BJ (cell line): ENCODE data around the gene FMNL2. TPM values are rescaled to one million over a fixed set of nuclear protein-coding genes. Genes with fewer than 3 reads are reported as not detected.

Experiments
- CTCF ChIA-PET: fragments of 350-600 bp; formaldehyde crosslinking; extraction: SDS; loops from one replicate; lab custom pipeline; 2021; ENCODE audit warnings: antibody characterized with exemption, inconsistent platforms; lab: Yijun Ruan, JAX
- POLR2A ChIA-PET: fragments of 300-600 bp; sonication (Branson Sonifier 250); formaldehyde crosslinking; extraction: SDS; loops from one replicate; lab custom pipeline; 2021; ENCODE audit warnings: antibody characterized with exemption; lab: Charles Lee
- DNase-seq: peaks from one replicate; pipeline ENCODE4 v3.0.0-alpha.2; 2011; ENCODE audit warnings: low read depth
- H3K27me3 ChIP-seq: 2 replicates; pipeline ENCODE4 v1.6.0; 2011; ENCODE audit warnings: low read length; ENCODE audit not compliant: control insufficient read depth, insufficient read depth
- H3K36me3 ChIP-seq: 2 replicates; pipeline ENCODE4 v1.5.1; 2011; ENCODE audit warnings: low read length; ENCODE audit not compliant: control insufficient read depth, insufficient read depth
- H3K4me3 ChIP-seq: 2 replicates; pipeline ENCODE4 v1.5.1; 2011; ENCODE audit warnings: low read depth, mild to moderate bottlenecking, control low read depth, low read length
- polyA plus RNA-seq: library from polyadenylated mRNA; depleted of rRNA; stranded (reverse); fragments of >200 nt; gene quantifications from 2 replicates; pipeline ENCODE4 v1.2.3, GENCODE V29; 2011
- TF ChIP-seq, protein P1 (sequence below): IDR thresholded peaks from 2 replicates; pipeline ENCODE4 v1.5.1; 2011; ENCODE audit warnings: low read depth, mild to moderate bottlenecking, control low read depth, inconsistent platforms, low read length, moderate library complexity; ENCODE audit not compliant: insufficient read depth

Gene FMNL2
- polyA plus RNA-seq, 1 experiment = 2.4 TPM

DNA sequence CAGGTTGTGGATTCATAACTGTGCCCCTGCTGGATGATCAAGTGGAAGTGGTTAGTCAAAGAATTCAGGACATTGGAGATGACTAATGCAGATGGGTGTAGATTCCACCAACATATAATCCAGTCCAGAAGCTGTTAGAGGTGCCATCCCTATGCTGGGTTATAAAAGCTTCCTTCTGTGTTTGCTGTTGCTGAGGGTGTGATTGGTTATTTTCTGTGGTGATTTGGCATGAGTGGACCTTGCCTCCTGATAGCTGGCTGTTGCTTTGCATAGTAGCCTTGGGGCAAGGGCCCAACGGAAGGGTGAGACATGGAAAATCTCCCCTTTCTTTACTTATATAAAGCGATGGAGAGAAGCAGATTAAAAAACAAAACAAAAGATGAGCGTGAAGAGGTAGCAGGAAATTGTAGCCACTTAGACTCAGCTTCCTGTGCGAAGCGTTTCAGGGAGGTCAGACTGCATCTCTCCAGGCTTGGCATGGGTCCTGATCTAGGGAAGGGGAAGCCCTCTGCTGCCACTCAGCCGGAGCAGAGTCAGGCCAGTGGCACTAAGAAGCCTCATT lies 190.4 kb downstream of the FMNL2 start:
- POLR2A ChIA-PET = no interaction called here
- TF ChIP-seq, protein P1, sequence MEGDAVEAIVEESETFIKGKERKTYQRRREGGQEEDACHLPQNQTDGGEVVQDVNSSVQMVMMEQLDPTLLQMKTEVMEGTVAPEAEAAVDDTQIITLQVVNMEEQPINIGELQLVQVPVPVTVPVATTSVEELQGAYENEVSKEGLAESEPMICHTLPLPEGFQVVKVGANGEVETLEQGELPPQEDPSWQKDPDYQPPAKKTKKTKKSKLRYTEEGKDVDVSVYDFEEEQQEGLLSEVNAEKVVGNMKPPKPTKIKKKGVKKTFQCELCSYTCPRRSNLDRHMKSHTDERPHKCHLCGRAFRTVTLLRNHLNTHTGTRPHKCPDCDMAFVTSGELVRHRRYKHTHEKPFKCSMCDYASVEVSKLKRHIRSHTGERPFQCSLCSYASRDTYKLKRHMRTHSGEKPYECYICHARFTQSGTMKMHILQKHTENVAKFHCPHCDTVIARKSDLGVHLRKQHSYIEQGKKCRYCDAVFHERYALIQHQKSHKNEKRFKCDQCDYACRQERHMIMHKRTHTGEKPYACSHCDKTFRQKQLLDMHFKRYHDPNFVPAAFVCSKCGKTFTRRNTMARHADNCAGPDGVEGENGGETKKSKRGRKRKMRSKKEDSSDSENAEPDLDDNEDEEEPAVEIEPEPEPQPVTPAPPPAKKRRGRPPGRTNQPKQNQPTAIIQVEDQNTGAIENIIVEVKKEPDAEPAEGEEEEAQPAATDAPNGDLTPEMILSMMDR = no peak
- DNase-seq = no peak
- CTCF ChIA-PET = interaction anchor here (0.7 to 2.0 kb wide), 4 partner anchors 9 to 65 kb away, joined by 3 to 11 read pairs (median 3); no protein-coding TSS in a partner anchor
- H3K36me3 ChIP-seq = no peaks in the 10 kb centered on the region
- no peak overlapping the region for H3K4me3 ChIP-seq
- no peaks in the 10 kb centered on the region for H3K27me3 ChIP-seq

GRCh38 chr2:152529420-152530115 lies 194.6 kb downstream of the FMNL2 start:
- ChIA-PET CTCF (interaction anchor here (0.6 kb wide), 2 partner anchors 22 to 50 kb away, joined by 3 read pairs; no protein-coding TSS in a partner anchor), POLR2A (no interaction called here)
- Histone ChIP-seq H3K36me3 (no peaks in the 10 kb centered on the region), H3K27me3 (no peaks in the 10 kb centered on the region), H3K4me3 (no peak overlapping the region)
- TF ChIP-seq, protein P1 = no peak
- DNase-seq = no peak

DNA sequence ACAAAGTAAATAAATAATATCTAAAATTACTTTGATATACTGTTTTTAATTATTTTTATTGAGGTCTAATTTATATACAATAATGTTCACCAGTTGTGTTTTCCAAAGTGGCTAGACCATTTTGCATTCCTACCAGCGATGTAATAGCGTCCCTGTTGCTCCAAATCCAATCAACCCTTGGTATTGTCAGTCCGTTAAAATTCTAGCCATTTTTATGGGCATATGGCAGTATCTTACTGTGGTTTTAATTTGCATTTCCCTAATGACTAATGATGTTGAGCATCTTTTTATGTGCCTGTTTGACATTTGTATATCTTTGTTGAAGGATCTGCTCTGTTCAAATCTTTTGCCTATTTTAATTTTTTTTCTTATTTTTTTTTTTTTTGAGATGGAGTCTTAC lies 197.3 kb downstream of the FMNL2 start:
- DNase-seq = no peak
- ChIA-PET CTCF (no interaction called here), POLR2A (no interaction called here)
- Histone ChIP-seq H3K4me3 (no peak overlapping the region), H3K27me3 (no peaks in the 10 kb centered on the region), H3K36me3 (no peaks in the 10 kb centered on the region)
- TF ChIP-seq, protein P1 = no peak

- CTCF ChIA-PET = interaction anchor here (0.8 to 1.3 kb wide), 4 partner anchors 9 to 64 kb away, joined by 3 read pairs; no protein-coding TSS in a partner anchor
- DNase-seq = no peak
Measured at GRCh38 chr2:152534460-152535135, 199.6 kb downstream of the FMNL2 start.

More at GRCh38 chr2:152534460-152535135, 199.6 kb downstream of the FMNL2 start:
- Histone ChIP-seq H3K4me3 (no peak overlapping the region), H3K27me3 (no peaks in the 10 kb centered on the region), H3K36me3 (no peaks in the 10 kb centered on the region)
- TF ChIP-seq, protein P1 = no peak
- POLR2A ChIA-PET = no interaction called here
